Measurements from ENCODE around the gene STX10. TPM values are rescaled to one million over a fixed set of nuclear protein-coding genes. Genes with fewer than 3 reads are reported as not detected.

STX10 gene, protein sequence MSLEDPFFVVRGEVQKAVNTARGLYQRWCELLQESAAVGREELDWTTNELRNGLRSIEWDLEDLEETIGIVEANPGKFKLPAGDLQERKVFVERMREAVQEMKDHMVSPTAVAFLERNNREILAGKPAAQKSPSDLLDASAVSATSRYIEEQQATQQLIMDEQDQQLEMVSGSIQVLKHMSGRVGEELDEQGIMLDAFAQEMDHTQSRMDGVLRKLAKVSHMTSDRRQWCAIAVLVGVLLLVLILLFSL
- total RNA-seq = 10 to 100 TPM; 50.5 to 98.4 (median 72.6) TPM

DNA sequence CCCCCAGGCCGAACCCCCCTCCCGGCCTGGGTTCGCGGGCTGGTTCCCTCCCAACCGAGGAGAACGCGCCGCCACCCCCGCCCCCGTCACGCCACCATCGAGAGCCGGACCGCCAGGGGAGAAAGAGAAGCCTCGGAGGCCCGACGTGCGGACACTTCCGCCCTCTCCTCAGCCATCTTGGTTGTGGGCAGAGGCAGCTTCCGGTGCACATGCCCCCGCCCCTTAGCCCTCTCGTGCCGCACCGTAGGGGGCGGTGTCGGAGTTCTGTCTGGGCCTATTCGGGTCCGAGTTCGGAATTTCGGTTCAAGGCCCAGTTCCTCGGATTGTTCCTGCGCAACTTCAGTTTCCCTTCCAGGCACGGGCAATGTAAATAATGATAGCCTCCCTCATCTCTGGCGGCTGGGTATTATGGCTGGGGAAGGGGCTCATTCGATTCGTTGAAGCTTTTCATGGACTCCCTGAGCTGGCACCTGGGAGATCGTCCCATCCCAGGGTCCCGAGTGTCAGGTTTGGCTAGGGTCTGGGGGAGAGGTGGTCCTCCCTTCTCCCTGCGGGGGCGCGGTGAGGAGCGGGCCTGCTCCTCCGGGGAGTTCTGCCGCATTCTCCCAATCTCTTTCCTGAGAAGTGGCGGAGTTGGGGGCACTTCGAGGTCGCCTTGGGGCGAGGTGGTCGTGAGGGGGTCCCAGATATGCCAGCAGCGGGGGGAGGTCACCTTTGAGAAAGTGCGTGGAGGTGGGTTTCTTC is at the start of gene STX10, which contains the start of gene IER2:
STX10 (minus strand) TSS at position 189 of the 744 bp plus-strand sequence. CDS start 202 bp downstream, outside the sequence.
IER2 (plus strand) TSS at position 225 of the 744 bp plus-strand sequence. CDS start 2,776 bp downstream, outside the sequence.
- TF ChIP-seq, protein P1, sequence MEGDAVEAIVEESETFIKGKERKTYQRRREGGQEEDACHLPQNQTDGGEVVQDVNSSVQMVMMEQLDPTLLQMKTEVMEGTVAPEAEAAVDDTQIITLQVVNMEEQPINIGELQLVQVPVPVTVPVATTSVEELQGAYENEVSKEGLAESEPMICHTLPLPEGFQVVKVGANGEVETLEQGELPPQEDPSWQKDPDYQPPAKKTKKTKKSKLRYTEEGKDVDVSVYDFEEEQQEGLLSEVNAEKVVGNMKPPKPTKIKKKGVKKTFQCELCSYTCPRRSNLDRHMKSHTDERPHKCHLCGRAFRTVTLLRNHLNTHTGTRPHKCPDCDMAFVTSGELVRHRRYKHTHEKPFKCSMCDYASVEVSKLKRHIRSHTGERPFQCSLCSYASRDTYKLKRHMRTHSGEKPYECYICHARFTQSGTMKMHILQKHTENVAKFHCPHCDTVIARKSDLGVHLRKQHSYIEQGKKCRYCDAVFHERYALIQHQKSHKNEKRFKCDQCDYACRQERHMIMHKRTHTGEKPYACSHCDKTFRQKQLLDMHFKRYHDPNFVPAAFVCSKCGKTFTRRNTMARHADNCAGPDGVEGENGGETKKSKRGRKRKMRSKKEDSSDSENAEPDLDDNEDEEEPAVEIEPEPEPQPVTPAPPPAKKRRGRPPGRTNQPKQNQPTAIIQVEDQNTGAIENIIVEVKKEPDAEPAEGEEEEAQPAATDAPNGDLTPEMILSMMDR (IDR thresholded peaks at IDR 0.05; ENCODE audit: low read depth) = no peak

DNA sequence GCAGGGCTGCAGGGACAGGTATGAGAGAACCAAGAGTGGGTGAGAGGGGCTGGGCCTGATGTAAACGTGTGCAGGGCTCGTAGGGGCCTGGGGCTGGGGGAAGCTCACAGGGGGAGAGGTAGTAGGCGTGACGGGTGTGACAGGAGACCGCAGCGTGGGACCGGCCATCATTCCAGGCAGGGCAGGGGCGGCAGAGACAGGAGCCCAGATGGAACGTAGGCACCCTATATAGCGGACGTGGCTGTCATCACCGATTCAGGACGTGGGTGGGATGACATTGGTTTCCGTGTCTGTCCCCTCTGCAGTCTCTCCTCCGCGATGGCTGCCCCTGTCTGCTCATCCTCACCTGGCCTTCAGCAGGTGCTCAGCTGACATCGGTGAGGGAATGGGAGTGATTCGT is 48.5 kb upstream of the STX10 start:
- TF ChIP-seq, protein P1 (IDR thresholded peaks at IDR 0.05; ENCODE audit: low read depth) = no peak

DNA sequence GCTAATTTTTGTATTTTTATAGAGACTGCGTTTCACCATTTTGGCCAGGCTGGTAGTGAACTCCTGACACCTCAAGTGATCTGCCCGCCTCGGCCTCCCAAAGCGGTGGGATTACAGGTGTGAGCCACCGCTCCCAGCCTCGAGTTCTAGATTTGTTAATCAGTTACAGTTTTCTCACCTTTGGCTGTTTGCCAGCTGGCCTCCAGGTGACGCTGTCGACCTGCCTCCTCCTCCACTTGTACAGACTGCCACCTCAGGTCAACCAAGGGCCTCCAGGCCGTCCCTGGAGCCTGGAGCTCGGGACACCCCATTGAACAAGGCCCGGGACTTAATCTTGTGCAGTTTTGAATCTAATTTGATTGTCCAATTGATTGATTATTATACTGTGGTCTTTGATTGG is 45.5 kb upstream of the STX10 start:
- TF ChIP-seq, protein P1 (IDR thresholded peaks at IDR 0.05; ENCODE audit: low read depth) = no peak

DNA sequence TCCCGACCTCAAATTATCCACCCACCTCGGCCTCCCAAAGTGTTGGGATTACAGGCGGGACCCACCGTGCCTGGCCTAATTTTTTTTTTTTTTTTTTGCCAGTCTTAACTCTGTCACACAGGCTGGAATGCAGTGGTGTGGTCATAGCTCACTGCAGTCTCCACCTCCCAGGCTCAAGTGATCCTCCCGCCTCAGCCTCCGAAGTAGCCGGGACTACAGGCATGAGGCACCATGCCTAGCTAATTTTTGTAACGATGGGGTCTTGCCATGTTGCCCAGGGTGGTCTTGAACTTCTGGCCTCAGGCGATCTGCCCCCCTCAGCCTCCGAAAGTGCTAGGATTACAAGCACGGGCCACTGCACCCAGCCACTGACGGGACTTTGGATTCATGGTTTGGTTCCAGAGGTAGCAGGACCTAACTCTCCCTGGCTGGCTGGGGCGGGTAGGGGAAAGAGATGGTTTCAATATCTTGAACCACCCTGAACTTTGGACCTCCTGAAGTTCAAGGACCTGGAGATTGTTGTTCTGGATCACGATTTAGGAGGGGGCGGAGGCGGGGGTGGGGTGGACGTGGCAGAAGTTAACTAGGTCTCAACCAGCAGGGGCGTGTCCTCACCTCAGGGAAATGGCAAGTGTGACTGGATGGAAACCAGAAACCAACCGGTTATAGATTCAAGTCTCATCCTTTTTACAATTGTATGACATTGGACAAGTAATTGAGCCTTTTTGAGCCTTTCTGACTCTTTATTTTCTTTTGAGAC is 40.8 kb upstream of the STX10 start:
- TF ChIP-seq, protein P1 (IDR thresholded peaks at IDR 0.05; ENCODE audit: low read depth) = no peak

DNA sequence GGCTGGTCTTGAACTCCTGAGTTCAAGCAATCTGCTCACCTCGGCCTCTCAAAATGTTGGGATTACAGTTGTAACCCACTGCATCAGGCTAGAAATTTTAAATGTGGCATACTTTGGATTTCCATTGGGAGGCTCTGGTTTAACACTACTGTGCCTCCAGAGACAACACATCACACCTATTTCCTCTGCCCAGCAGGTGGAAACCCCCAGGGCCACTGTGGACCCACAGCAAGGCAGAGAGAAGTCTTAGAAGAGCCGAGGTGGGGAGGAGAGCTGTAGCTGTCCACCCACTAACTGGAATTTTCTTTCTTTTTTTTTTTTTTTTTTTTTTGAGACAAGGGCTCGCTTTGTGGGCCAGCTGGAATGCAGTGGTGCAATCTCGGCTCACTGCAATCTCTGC is 39.4 kb upstream of the STX10 start:
- TF ChIP-seq, protein P1 (IDR thresholded peaks at IDR 0.05; ENCODE audit: low read depth) = no peak

DNA sequence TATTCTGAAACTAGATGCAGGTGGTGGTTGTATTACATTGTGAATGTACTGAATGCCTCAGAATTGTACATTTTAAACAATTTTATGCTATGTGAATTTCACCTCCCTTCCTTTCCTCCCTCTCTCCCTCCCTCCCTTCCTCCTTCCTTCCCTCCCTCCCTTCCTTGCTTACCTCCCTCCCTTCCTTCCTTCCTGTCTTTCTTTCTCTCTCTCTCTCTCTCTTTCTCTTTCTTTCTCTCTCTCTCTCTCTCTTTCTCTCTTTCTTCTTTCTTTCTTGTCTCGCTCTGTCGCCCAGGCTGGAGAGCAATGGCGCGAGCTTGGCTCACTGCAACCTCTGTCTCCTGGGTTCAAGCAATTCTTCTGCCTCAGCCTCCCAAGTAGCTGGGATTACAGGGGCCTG is 37.2 kb upstream of the STX10 start:
- TF ChIP-seq, protein P1 (IDR thresholded peaks at IDR 0.05; ENCODE audit: low read depth) = no peak
